SKM-1 (cell line): ENCODE results near the gene NQO2.
"Not testable (repeated sequence)": the region's sequence is repeated elsewhere in the genome, so short reads cannot be mapped to it uniquely, and the experiment has no call there.

Experiments
- DNase-seq: peaks from one replicate; lab custom pipeline; 2025; ENCODE audit not compliant: unreplicated experiment; lab: John Stamatoyannopoulos, UW

NQO2 gene

GRCh38 chr6:3036861-3037637 lies 37.4 kb downstream of the NQO2 start:
- no peak for DNase-seq

- no peak for DNase-seq
Measured at GRCh38 chr6:3037638-3038365, 38.1 kb downstream of the NQO2 start.

GRCh38 chr6:3039384-3039783 lies 39.7 kb downstream of the NQO2 start:
- no peak for DNase-seq

DNA sequence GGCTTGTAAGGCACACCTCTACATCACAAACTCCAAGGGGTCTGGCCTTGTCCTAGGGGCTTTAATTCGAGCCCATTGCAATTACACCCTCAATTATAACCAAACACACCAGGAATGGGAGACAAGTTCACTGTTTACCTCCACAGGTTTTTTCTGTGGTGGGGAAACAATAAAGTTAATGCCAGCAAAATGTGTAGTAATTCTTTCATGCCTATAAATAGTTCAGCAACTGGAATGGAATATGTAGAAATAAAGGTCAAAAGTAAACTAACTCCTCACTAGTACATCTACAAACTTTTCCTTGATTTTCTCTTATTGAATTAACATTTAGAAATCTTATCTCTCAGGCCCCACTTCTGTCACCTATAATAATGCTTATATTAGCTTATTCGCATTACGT lies 41.5 kb downstream of the NQO2 start:
- DNase-seq = no peak

- DNase-seq = no peak
Measured at GRCh38 chr6:3041606-3042005, 41.9 kb downstream of the NQO2 start.

DNA sequence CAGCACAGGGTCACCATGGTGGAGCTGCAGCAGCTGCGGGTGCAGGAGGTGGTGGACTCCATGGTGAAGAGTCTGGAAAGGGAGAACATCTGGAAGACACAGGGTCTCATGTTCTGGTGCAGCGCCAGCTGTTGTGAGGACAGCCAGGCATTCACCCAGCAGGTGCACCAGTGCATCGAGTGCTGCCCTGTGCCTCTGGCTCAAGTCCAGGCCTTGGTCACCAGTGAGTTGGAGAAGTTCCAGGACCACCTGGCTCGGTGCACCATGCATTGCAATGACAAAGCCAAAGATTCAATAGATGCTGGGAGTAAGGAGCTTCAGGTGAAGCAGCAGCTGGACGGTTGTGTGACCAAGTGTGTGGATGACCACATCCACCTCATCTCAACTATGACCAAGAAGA lies 45.7 kb downstream of the NQO2 start:
- no peak for DNase-seq

- DNase-seq = no peak
Measured at GRCh38 chr6:3045777-3046176, 46.1 kb downstream of the NQO2 start.

- DNase-seq = no peak
Measured at GRCh38 chr6:3046295-3046694, 46.6 kb downstream of the NQO2 start.

DNA sequence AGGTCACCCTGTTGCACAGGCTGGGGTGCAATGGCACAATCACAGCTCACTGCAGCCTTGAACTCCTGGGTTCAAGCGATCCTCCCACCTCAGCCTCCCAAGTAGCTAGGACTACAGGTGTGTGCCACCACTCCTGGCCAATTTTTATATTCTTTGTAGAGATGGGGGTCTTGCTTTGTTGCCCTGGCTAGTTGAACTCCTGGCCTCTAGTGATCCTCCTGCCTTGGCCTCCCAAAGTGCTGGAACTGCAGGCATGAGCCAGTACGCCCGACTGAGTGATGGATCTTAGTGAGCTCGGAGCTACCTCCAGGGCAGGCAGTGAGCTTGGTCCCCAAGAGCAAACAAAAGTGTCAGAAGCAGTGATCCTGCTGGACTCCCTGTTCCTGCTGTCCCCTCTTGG lies 48.3 kb downstream of the NQO2 start:
- DNase-seq = not testable (repeated sequence)

- DNase-seq = no peak
Measured at GRCh38 chr6:3052481-3053230, 53.0 kb downstream of the NQO2 start.

DNA sequence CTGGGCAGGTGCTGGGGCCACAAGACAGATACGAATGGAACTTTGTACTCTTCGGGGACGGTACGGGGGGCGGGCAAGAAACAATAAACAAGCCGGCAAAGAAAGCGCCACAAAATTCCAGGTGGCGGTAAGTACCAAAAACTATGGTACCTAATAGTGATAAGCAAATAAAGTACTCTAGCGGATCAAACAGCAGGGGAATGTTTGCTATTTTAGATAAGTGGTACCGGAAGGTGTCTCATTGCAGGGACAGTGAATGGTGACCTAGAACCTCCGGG lies 53.5 kb downstream of the NQO2 start:
- DNase-seq = no peak

GRCh38 chr6:3054229-3055157 lies 54.8 kb downstream of the NQO2 start:
- DNase-seq = not testable (repeated sequence)

DNA sequence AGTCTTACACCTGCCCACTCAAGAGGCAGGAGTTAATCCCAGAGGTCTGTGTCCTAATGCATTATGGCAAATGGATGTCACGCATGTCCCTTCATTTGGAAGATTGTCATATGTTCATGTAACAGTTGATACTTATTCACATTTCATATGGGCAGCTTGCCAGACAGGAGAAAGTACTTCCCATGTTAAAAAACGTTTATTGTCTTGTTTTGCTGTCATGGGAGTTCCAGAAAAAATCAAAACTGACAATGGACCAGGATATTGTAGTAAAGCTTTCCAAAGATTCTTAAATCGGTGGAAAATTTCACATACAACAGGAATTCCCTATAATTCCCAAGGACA lies 55.4 kb downstream of the NQO2 start:
- not testable (repeated sequence) for DNase-seq

GRCh38 chr6:3057063-3057770 lies 57.5 kb downstream of the NQO2 start:
- DNase-seq = no peak

DNA sequence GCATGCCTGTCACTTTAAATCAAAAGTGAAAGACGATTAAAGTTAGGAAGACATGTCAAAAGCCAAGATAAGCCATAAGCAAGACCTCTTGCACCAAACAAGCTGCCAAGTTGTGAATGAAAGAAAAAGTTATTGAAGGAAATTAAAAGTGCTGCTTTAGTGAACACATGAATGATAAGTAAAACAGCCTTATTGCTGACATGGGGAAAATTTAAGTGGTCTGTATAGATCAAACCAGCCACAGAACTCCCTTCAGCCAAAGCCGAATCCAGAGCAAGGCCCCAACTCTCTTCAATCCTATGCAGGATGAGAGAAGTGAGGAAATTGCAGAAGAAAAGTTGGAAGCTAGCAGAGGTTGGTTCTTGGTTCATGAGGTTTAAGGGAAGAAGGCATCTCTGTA lies 59.3 kb downstream of the NQO2 start:
- no peak for DNase-seq

GRCh38 chr6:3060092-3060491 lies 60.4 kb downstream of the NQO2 start:
- not testable (repeated sequence) for DNase-seq

GRCh38 chr6:3061501-3061941 lies 61.8 kb downstream of the NQO2 start:
- DNase-seq = no peak

DNA sequence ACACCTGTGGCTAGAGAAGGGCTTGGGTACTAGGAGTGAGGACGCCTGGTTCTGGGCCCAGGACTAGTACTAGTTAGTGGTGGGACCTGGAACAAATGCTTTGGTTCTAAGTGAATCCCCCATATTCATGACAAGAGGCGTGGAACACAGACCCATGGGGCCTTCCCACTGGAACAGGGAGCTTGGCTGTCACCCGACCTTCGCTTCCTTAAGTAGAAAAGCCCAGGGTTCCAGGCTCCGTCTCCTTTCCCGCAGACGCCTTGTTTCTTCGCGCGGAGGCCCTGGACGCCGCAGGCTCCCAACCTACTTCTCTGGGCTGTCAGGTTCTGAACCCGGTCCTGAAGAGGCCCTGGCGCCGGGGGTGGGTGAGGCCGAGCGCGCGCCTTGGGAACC lies 63.6 kb downstream of the NQO2 start:
- not testable (repeated sequence) for DNase-seq

GRCh38 chr6:3063733-3064700 lies 64.3 kb downstream of the NQO2 start:
- DNase-seq = peak; percentile 74
